GM13977 (cell line): ENCODE results near the gene ZNF341.

Source experiments
- DNase-seq: peaks from one replicate; pipeline ENCODE4 v3.0.0; 2012; ENCODE audit warnings: low spot score
- in situ Hi-C: fragments of 300-500 bp; cut with MboI; formaldehyde crosslinking; loops from one replicate; pipeline ENCODE4 v1.12.0; 2022; ENCODE audit warnings: low sequenced_read_pairs, low pct_unique_long_range_greater_than_20kb, mixed read lengths, inconsistent platforms; ENCODE audit not compliant: unreplicated experiment
- TF ChIP-seq, protein P1 (sequence below): IDR thresholded peaks from 2 replicates; pipeline ENCODE4 v1.5.1; 2012; ENCODE audit warnings: mild to moderate bottlenecking, control low read depth; ENCODE audit not compliant: insufficient read depth; ENCODE audit errors: extremely low read depth, missing control alignments

ZNF341 gene

GRCh38 chr20:33773412-33774089, 41.8 kb downstream of the ZNF341 start:
- in situ Hi-C loops = no loop called here
- peak; percentile 83 for DNase-seq
- TF ChIP-seq, protein P1, sequence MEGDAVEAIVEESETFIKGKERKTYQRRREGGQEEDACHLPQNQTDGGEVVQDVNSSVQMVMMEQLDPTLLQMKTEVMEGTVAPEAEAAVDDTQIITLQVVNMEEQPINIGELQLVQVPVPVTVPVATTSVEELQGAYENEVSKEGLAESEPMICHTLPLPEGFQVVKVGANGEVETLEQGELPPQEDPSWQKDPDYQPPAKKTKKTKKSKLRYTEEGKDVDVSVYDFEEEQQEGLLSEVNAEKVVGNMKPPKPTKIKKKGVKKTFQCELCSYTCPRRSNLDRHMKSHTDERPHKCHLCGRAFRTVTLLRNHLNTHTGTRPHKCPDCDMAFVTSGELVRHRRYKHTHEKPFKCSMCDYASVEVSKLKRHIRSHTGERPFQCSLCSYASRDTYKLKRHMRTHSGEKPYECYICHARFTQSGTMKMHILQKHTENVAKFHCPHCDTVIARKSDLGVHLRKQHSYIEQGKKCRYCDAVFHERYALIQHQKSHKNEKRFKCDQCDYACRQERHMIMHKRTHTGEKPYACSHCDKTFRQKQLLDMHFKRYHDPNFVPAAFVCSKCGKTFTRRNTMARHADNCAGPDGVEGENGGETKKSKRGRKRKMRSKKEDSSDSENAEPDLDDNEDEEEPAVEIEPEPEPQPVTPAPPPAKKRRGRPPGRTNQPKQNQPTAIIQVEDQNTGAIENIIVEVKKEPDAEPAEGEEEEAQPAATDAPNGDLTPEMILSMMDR = no peak

- in situ Hi-C loops = no loop called here
These were observed 46.0 kb downstream of the ZNF341 start for GRCh38 chr20:33777816-33778215.

DNA sequence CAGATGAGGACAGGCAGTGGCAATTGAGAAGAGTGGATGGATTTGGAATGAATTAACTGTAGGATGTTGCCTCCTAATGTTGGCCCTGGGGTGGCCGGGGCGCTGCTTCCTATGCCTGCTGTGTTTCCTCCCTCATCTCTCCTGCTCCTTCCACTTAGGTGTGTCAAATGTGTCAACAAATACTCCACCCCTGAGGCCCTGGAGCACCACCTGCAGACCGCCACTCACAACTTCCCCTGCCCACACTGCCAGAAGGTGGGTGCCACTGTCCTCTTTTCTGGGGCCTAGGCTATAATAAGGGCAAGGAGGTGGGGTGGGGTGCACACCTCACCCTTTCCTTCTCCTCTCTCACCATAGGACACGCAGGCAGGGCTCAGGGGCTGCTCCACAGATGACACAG, 49.3 kb downstream of the ZNF341 start:
- no peak for DNase-seq
- TF ChIP-seq, protein P1 = no peak
- in situ Hi-C loops = no loop called here

More at GRCh38 chr20:33777816-33778215, 46.0 kb downstream of the ZNF341 start:
- DNase-seq = no peak
- TF ChIP-seq, protein P1 = no peak

GRCh38 chr20:33781945-33782344, 50.1 kb downstream of the ZNF341 start:
- in situ Hi-C loops = no loop called here
- no peak for DNase-seq
- TF ChIP-seq, protein P1 = no peak

- TF ChIP-seq, protein P1 = no peak
- in situ Hi-C loops = no loop called here
- DNase-seq = no peak
These were observed 51.5 kb downstream of the ZNF341 start for GRCh38 chr20:33783256-33783655.

GRCh38 chr20:33783818-33784217, 52.0 kb downstream of the ZNF341 start:
- in situ Hi-C loops = no loop called here
- TF ChIP-seq, protein P1 = no peak
- no peak for DNase-seq
